NCI-H2171 treated with DMSO at 0.1 percent for 48 hours (cell line): ENCODE measurements around the gene ALDH1A1.

Experiments used
- DNase-seq: peaks from one replicate; lab custom pipeline; 2025; lab: John Stamatoyannopoulos, UW

ALDH1A1 gene

DNA sequence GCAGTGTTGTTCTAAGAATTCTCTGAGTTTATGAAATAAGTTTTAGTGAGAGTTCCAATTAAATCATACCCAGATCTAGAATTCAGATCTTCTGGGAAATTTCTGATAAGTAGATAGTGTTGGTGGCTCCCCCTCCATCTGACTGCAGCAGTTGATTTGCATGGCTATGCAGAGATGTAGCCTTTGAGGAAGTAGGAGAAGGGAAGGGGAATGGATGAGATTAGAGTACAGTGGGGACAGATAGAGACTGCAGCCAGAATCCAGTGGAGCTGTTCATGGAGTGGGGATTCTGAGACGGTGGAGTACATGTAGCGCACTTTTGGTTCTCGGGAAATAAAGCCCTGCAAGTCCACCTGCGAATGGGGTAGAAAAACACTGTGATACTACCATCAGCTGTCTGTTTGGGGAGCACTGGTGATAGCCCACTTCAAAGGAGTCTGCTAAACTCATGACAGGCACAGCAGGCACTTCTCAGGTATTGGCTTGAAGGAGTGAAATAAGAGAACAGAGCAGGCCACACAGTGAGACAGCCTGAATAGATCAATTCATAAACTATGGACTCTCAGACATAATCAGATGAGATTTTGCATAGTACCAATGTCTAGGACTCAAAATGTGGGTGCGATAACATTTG lies 96.8 kb downstream of the ALDH1A1 start:
- DNase-seq = no peak

DNA sequence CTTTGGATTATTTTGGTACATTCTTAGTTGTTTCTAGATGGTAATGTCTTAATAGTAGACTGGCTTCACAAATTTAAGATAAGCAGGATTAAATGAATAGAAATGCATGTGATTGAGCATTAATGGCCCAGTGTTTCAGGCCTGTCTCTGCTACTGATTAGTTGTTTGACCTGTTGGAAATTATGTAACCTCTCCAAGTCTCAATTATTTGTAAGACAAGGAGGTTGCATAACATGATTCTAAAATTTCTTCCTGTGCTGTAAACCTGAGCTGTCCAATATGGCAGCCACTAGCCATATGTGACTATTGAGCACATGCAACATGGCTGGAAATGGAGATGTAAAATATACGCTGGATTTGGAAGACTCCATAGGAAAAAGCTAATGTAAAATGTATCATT lies 97.5 kb downstream of the ALDH1A1 start:
- no peak for DNase-seq
